WTC11 (cell line): ENCODE data around the gene CCDC195. TPM values are rescaled to one million over a fixed set of nuclear protein-coding genes. Genes with fewer than 3 reads are reported as not detected.

Experiments
- ATAC-seq: fragments of 200-7000 bp; cut with Tn5 transposase; 2 replicates; pipeline ENCODE4 v1.10.0; 2021; ENCODE audit warnings: mild to moderate bottlenecking, moderate library complexity
- CTCF ChIA-PET: fragments of 300-600 bp; sonication (Branson Sonifier 250); formaldehyde crosslinking; loops from one replicate; lab custom pipeline; 2021; ENCODE audit warnings: antibody characterized with exemption; lab: Charles Lee
- POLR2A ChIA-PET: fragments of 350-600 bp; sonication (Branson Sonifier 250); formaldehyde crosslinking; loops from one replicate; lab custom pipeline; 2021; ENCODE audit warnings: antibody characterized with exemption; lab: Charles Lee
- DNase-seq: peaks from one replicate; pipeline ENCODE4 v3.0.0; 2021; ENCODE audit warnings: low spot score
- H3K27ac Mint-ChIP-seq: 2 replicates; pipeline ENCODE4 v1.8.0; 2021; ENCODE audit warnings: mixed read lengths
- H3K27me3 Mint-ChIP-seq: 2 replicates; pipeline ENCODE4 v1.8.0; 2021; ENCODE audit warnings: low read depth, mild to moderate bottlenecking, moderate library complexity, mixed read lengths
- H3K36me3 Mint-ChIP-seq: 2 replicates; pipeline ENCODE4 v1.8.0; 2021; ENCODE audit warnings: mixed read lengths
- H3K4me1 Mint-ChIP-seq: 2 replicates; pipeline ENCODE4 v1.8.0; 2022; ENCODE audit warnings: mixed read lengths
- H3K4me3 Mint-ChIP-seq: 2 replicates; pipeline ENCODE4 v1.8.0; 2021; ENCODE audit warnings: mild to moderate bottlenecking, moderate library complexity, mixed read lengths
- H3K9me3 Mint-ChIP-seq: 2 replicates; pipeline ENCODE4 v1.8.0; 2021; ENCODE audit warnings: mixed read lengths
- ARID4B ChIP-seq: sonication (generic); formaldehyde crosslinking; IDR thresholded peaks from 2 replicates; pipeline ENCODE4 v1.8.0; 2023; ENCODE audit warnings: missing genetic modification reagents, mild to moderate bottlenecking, borderline replicate concordance
- CTCF ChIP-seq: fragments of 200-600 bp; IDR thresholded peaks from 2 replicates; pipeline ENCODE4 v1.8.0; 2022; ENCODE audit warnings: antibody characterized with exemption
- ELF4 ChIP-seq: sonication (generic); formaldehyde crosslinking; IDR thresholded peaks from 2 replicates; pipeline ENCODE4 v1.8.1; 2022; ENCODE audit warnings: low read depth, mild to moderate bottlenecking, moderate library complexity, missing genetic modification reagents
- FOXP4 ChIP-seq: sonication (generic); formaldehyde crosslinking; IDR thresholded peaks from 2 replicates; pipeline ENCODE4 v1.8.0; 2022; ENCODE audit warnings: mild to moderate bottlenecking, missing genetic modification reagents
- HMGA2 ChIP-seq: fragments of 250-450 bp; sonication (Bioruptor Pico); IDR thresholded peaks from 2 replicates; pipeline ENCODE4 v1.4.0; 2021; ENCODE audit warnings: mild to moderate bottlenecking, moderate library complexity
- IRF1 ChIP-seq: sonication (generic); formaldehyde crosslinking; IDR thresholded peaks from 2 replicates; pipeline ENCODE4 v1.8.0; 2023; ENCODE audit warnings: missing genetic modification reagents
- JUN ChIP-seq: sonication (generic); formaldehyde crosslinking; IDR thresholded peaks from 2 replicates; pipeline ENCODE4 v1.8.0; 2023; ENCODE audit warnings: mild to moderate bottlenecking, missing genetic modification reagents
- NR1H2 ChIP-seq: sonication (generic); formaldehyde crosslinking; IDR thresholded peaks from 2 replicates; pipeline ENCODE4 v1.9.0; 2021; ENCODE audit warnings: mild to moderate bottlenecking, moderate library complexity, missing genetic modification reagents
- TCF7 ChIP-seq: sonication (generic); formaldehyde crosslinking; IDR thresholded peaks from 2 replicates; pipeline ENCODE4 v1.8.0; 2022; ENCODE audit warnings: mild to moderate bottlenecking, low read depth, missing genetic modification reagents, moderate library complexity
- TEAD4 ChIP-seq: sonication (generic); formaldehyde crosslinking; IDR thresholded peaks from 2 replicates; pipeline ENCODE4 v1.8.0; 2022; ENCODE audit warnings: mild to moderate bottlenecking, missing genetic modification reagents
- ZBTB43 ChIP-seq: sonication (generic); formaldehyde crosslinking; IDR thresholded peaks from 2 replicates; pipeline ENCODE4 v1.8.1; 2023; ENCODE audit warnings: mild to moderate bottlenecking, missing genetic modification reagents
- ZNF281 ChIP-seq: sonication (generic); formaldehyde crosslinking; IDR thresholded peaks from 2 replicates; pipeline ENCODE4 v1.8.0; 2023; ENCODE audit warnings: mild to moderate bottlenecking, missing genetic modification reagents
- ZNF671 ChIP-seq: fragments of 250-450 bp; sonication (Bioruptor Pico); IDR thresholded peaks from 2 replicates; pipeline ENCODE4 v1.8.0; 2021; ENCODE audit warnings: mild to moderate bottlenecking
- total RNA-seq: library from RNA; stranded (reverse); gene quantifications from 3 replicates; pipeline ENCODE4 v1.2.3, GENCODE V29; 2021

CCDC195 gene
- total RNA-seq, 1 experiment from 2014 or later = not detected

- TF ChIP-seq ZNF281 (no peak), FOXP4 (CRISPR knock-in tag) (no peak), NR1H2 (CRISPR knock-in tag) (no peak), ZBTB43 (CRISPR knock-in tag) (no peak), ELF4 (CRISPR knock-in tag) (no peak)
These were observed 15.5 kb upstream of the CCDC195 start (continued) for GRCh38 chr2:224731665-224732064.

- Mint-ChIP-seq H3K36me3 (no peaks in the 10 kb centered on the region), H3K4me3 (no peak overlapping the region), H3K9me3 (peaks cover 49% of the 10 kb centered on the region), H3K27me3 (no peaks in the 10 kb centered on the region), H3K4me1 (no peaks in the 10 kb centered on the region), H3K27ac (no peak overlapping the region)
- CTCF ChIA-PET = no interaction called here
- TF ChIP-seq JUN (CRISPR knock-in tag) = no peak
- DNase-seq = no peak
- no peak for ATAC-seq
- POLR2A ChIA-PET = no interaction called here
These were observed 13.3 kb upstream of the CCDC195 start for GRCh38 chr2:224729435-224729834.

- CTCF ChIA-PET = no interaction called here
These were observed 8.2 kb upstream of the CCDC195 start for GRCh38 chr2:224724331-224724730.

More at GRCh38 chr2:224724331-224724730, 8.2 kb upstream of the CCDC195 start:
- H3K36me3 Mint-ChIP-seq = no peaks in the 10 kb centered on the region
- no peak for ATAC-seq
- TF ChIP-seq ZNF671 (CRISPR knock-in tag) (no peak), CTCF (no peak), ARID4B (CRISPR knock-in tag) (no peak), TCF7 (CRISPR knock-in tag) (no peak), HMGA2 (CRISPR knock-in tag) (no peak), IRF1 (CRISPR knock-in tag) (no peak), TEAD4 (CRISPR knock-in tag) (no peak), ZNF281 (no peak)
- POLR2A ChIA-PET = no interaction called here
- H3K9me3 Mint-ChIP-seq = peaks cover 47% of the 10 kb centered on the region
- no peak overlapping the region for H3K27ac Mint-ChIP-seq
- no peaks in the 10 kb centered on the region for H3K4me1 Mint-ChIP-seq
- no peak overlapping the region for H3K4me3 Mint-ChIP-seq
- no peak for DNase-seq
- no peaks in the 10 kb centered on the region for H3K27me3 Mint-ChIP-seq
